ENCODE data around the gene PRKACA. TPM values are rescaled to one million over a fixed set of nuclear protein-coding genes. Genes with fewer than 3 reads are reported as not detected.
"Not testable (repeated sequence)": the region's sequence is repeated elsewhere in the genome, so short reads cannot be mapped to it uniquely, and the experiment has no call there.

PRKACA gene
- total RNA-seq, 1 donor from 2014 or later, result 78.0 TPM

- ATAC-seq (peak; percentile 76), DNase-seq (ENCODE audit: low spot score) (peak; percentile 86)
- intact Hi-C loops (cut with DNase I), result no loop called here
Observed at GRCh38 chr19:14149509-14149994, 32.0 kb upstream of the PRKACA start.

- peak; percentile 23 for ATAC-seq
- no peak for DNase-seq (ENCODE audit: low spot score)
- intact Hi-C loops (cut with DNase I), result no loop called here
Observed at GRCh38 chr19:14148751-14149410, 31.3 kb upstream of the PRKACA start.

GRCh38 chr19:14147797-14148605 lies 30.4 kb upstream of the PRKACA start:
- intact Hi-C loops (cut with DNase I), result no loop called here
- DNase-seq (ENCODE audit: low spot score), result peak; percentile 83
- peak; percentile 91 for ATAC-seq

- no peak for DNase-seq (ENCODE audit: low spot score)
- intact Hi-C loops (cut with DNase I), result no loop called here
- no peak for ATAC-seq
Observed at GRCh38 chr19:14146789-14147216, 29.2 kb upstream of the PRKACA start.

GRCh38 chr19:14146169-14146568 lies 28.6 kb upstream of the PRKACA start:
- intact Hi-C loops (cut with DNase I); ATAC-seq; DNase-seq (ENCODE audit: low spot score): not testable (repeated sequence)

GRCh38 chr19:14145381-14145780 lies 27.8 kb upstream of the PRKACA start:
- DNase-seq (ENCODE audit: low spot score) (no peak), ATAC-seq (no peak)
- intact Hi-C loops (cut with DNase I), result no loop called here

GRCh38 chr19:14142262-14143190 lies 25.0 kb upstream of the PRKACA start:
- no peak for DNase-seq (ENCODE audit: low spot score)
- intact Hi-C loops (cut with DNase I), result no loop called here
- ATAC-seq, result no peak

GRCh38 chr19:14141041-14141440 lies 23.5 kb upstream of the PRKACA start:
- ATAC-seq, result no peak
- intact Hi-C loops (cut with DNase I), result no loop called here

GRCh38 chr19:14139944-14140343 lies 22.4 kb upstream of the PRKACA start:
- intact Hi-C loops (cut with DNase I), result loop anchor here (10.0 kb wide), 1 partner anchor 55 kb away; the partner anchor contains the start of gene C19orf67
- no peak for DNase-seq (ENCODE audit: low spot score)
- no peak for ATAC-seq

More at GRCh38 chr19:14141041-14141440, 23.5 kb upstream of the PRKACA start:
- no peak for DNase-seq (ENCODE audit: low spot score)

GRCh38 chr19:14138576-14139265 lies 21.2 kb upstream of the PRKACA start:
- intact Hi-C loops (cut with DNase I), result loop anchor here (10.0 kb wide), 1 partner anchor 54 kb away; the partner anchor contains the start of gene C19orf67
- no peak for ATAC-seq
- DNase-seq (ENCODE audit: low spot score), result no peak

GRCh38 chr19:14136509-14137281 lies 19.1 kb upstream of the PRKACA start, which contains the start of gene ASF1B:
TSS of gene ASF1B (minus strand) at chr19:14136589. CDS start at chr19:14136456, 133 bp downstream.
- intact Hi-C loops (cut with DNase I), result loop anchor here (10.0 kb wide), 1 partner anchor 52 kb away; the partner anchor contains the start of gene C19orf67
- DNase-seq (ENCODE audit: low spot score) (peak; percentile 98), ATAC-seq (peak; percentile 97)

- ATAC-seq (no peak), DNase-seq (ENCODE audit: low spot score) (peak; percentile 69)
- intact Hi-C loops (cut with DNase I), result loop anchor here (10.0 kb wide), 1 partner anchor 51 kb away; the partner anchor contains the start of gene C19orf67
Observed at GRCh38 chr19:14135985-14136508, 18.5 kb upstream of the PRKACA start.

- ATAC-seq (no peak), DNase-seq (ENCODE audit: low spot score) (no peak)
- intact Hi-C loops (cut with DNase I), result loop anchor here (10.0 kb wide), 1 partner anchor 51 kb away; the partner anchor contains the start of gene C19orf67
Observed at GRCh38 chr19:14135355-14135754, 17.8 kb upstream of the PRKACA start.

- DNase-seq (ENCODE audit: low spot score), result no peak
- intact Hi-C loops (cut with DNase I), result no loop called here
Observed at GRCh38 chr19:14127929-14128509, 10.5 kb upstream of the PRKACA start.

GRCh38 chr19:14127176-14127575 lies 9.6 kb upstream of the PRKACA start:
- intact Hi-C loops (cut with DNase I), result no loop called here
- DNase-seq (ENCODE audit: low spot score), result no peak
- peak; percentile 74 for ATAC-seq

More at GRCh38 chr19:14127929-14128509, 10.5 kb upstream of the PRKACA start:
- ATAC-seq, result peak; percentile 83

- no peak for ATAC-seq
- DNase-seq (ENCODE audit: low spot score), result no peak
- intact Hi-C loops (cut with DNase I), result no loop called here
Observed at GRCh38 chr19:14122924-14123323, 5.4 kb upstream of the PRKACA start.

- intact Hi-C loops (cut with DNase I), result no loop called here
- ATAC-seq (no peak), DNase-seq (ENCODE audit: low spot score) (no peak)
Observed at GRCh38 chr19:14120497-14120780, 2.9 kb upstream of the PRKACA start.
